ENCODE data around the gene SHC3.

DNA sequence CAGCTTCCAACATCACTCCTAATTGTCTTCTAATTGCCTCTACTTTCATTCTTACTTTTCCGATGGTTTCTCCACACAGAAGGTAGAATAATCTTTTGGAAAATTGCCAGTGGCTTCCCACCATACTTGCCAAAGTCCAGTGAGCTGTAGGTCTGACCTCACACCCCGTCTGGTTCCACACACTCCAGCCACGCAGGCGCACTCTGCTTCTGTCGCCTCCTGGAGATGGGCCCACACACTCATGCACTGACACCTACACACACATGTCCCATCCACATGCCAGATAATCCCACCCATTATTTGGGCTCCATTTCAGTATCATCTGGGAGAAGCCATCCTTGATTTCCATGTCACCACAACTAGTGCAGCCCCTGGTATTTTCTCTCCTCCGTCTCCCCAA, 12.7 kb downstream of the SHC3 start:
- TF ChIP-seq, protein P1, sequence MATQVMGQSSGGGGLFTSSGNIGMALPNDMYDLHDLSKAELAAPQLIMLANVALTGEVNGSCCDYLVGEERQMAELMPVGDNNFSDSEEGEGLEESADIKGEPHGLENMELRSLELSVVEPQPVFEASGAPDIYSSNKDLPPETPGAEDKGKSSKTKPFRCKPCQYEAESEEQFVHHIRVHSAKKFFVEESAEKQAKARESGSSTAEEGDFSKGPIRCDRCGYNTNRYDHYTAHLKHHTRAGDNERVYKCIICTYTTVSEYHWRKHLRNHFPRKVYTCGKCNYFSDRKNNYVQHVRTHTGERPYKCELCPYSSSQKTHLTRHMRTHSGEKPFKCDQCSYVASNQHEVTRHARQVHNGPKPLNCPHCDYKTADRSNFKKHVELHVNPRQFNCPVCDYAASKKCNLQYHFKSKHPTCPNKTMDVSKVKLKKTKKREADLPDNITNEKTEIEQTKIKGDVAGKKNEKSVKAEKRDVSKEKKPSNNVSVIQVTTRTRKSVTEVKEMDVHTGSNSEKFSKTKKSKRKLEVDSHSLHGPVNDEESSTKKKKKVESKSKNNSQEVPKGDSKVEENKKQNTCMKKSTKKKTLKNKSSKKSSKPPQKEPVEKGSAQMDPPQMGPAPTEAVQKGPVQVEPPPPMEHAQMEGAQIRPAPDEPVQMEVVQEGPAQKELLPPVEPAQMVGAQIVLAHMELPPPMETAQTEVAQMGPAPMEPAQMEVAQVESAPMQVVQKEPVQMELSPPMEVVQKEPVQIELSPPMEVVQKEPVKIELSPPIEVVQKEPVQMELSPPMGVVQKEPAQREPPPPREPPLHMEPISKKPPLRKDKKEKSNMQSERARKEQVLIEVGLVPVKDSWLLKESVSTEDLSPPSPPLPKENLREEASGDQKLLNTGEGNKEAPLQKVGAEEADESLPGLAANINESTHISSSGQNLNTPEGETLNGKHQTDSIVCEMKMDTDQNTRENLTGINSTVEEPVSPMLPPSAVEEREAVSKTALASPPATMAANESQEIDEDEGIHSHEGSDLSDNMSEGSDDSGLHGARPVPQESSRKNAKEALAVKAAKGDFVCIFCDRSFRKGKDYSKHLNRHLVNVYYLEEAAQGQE (IDR thresholded peaks at IDR 0.05; ENCODE audit: insufficient read depth in 1 of 2, low read depth in 2 of 2, low read length in 2 of 2) = no peak
- no peak for TF ChIP-seq POLR2AphosphoS5 (IDR thresholded peaks at IDR 0.05; ENCODE audit: low read depth, low read length)
